SU-DHL-6 (cell line): Measurements from ENCODE around the gene OR51A2.

Experiments used
- H2AFZ ChIP-seq: fragments of 200-600 bp; sonication (generic); 2 replicates; pipeline ENCODE4 v1.6.1; 2014; ENCODE audit warnings: low read depth, mild to moderate bottlenecking, moderate library complexity, mixed read lengths, antibody characterized with exemption, low read length; ENCODE audit not compliant: severe bottlenecking
- H3F3A ChIP-seq: fragments of 200-600 bp; shearing (Covaris generic); 2 replicates; pipeline ENCODE4 v1.6.0; 2016; ENCODE audit warnings: antibody characterized with exemption, mild to moderate bottlenecking; ENCODE audit not compliant: insufficient read depth
- H3K27ac ChIP-seq: fragments of 200-600 bp; sonication (generic); 2 replicates; pipeline ENCODE4 v1.5.1; 2016; ENCODE audit warnings: low read depth, mild to moderate bottlenecking, low read length, moderate library complexity, mixed read lengths
- H3K27me3 ChIP-seq: fragments of 200-600 bp; sonication (generic), shearing (Covaris generic); 2 replicates; pipeline ENCODE4 v1.6.0; 2014; ENCODE audit warnings: mild to moderate bottlenecking, low read length
- H3K36me3 ChIP-seq: fragments of 200-600 bp; sonication (generic); 2 replicates; pipeline ENCODE4 v1.6.1; 2014; ENCODE audit warnings: mild to moderate bottlenecking, low read length, mixed read lengths
- H3K4me2 ChIP-seq: fragments of 300-600, 200-600 bp; shearing (Covaris generic), sonication (generic); 2 replicates; pipeline ENCODE4 v1.6.0; 2014; ENCODE audit warnings: low read length, low read depth, mild to moderate bottlenecking; ENCODE audit not compliant: poor library complexity, severe bottlenecking
- H3K4me3 ChIP-seq: fragments of 200-600 bp; sonication (generic); 2 replicates; pipeline ENCODE4 v1.5.1; 2014; ENCODE audit warnings: antibody characterized with exemption, low read length, mild to moderate bottlenecking, mixed read lengths; ENCODE audit not compliant: insufficient read depth, poor library complexity, severe bottlenecking
- H3K79me2 ChIP-seq: fragments of 200-600 bp; sonication (generic); 2 replicates; pipeline ENCODE4 v1.6.1; 2014; ENCODE audit warnings: mild to moderate bottlenecking, low read length, moderate library complexity; ENCODE audit not compliant: insufficient read depth
- H3K9ac ChIP-seq: fragments of 200-600 bp; sonication (generic); 2 replicates; pipeline ENCODE4 v1.7.0; 2014; ENCODE audit warnings: mild to moderate bottlenecking, low read length
- H3K9me2 ChIP-seq: fragments of 200-600 bp; sonication (generic); replicated peaks from 2 replicates; pipeline ENCODE4 v1.6.1; 2014; ENCODE audit warnings: low read length; ENCODE audit not compliant: insufficient read depth
- H3K9me3 ChIP-seq: fragments of 200-600 bp; sonication (generic); 2 replicates; pipeline ENCODE4 v1.6.1; 2014; ENCODE audit warnings: low read length, mixed read lengths; ENCODE audit not compliant: insufficient read depth
- H4K20me1 ChIP-seq: fragments of 200-600 bp; sonication (generic); 2 replicates; pipeline ENCODE4 v1.6.1; 2014; ENCODE audit warnings: low read depth, mild to moderate bottlenecking, antibody characterized with exemption, low read length, moderate library complexity, mixed read lengths
- CTCF ChIP-seq: fragments of 200-600 bp; sonication (generic); IDR thresholded peaks from one replicate; pipeline ENCODE4 v1.5.1; 2017; ENCODE audit warnings: antibody characterized with exemption, mild to moderate bottlenecking, low read length, moderate library complexity; ENCODE audit not compliant: insufficient read depth, poor library complexity, severe bottlenecking
- EZH2phosphoT487 ChIP-seq: fragments of 200-600 bp; sonication (generic), shearing (Covaris generic); conservative IDR thresholded peaks from 2 replicates; pipeline ENCODE4 v1.6.1; 2018; ENCODE audit warnings: mild to moderate bottlenecking, antibody characterized with exemption, low read length, moderate library complexity, mixed read lengths

OR51A2 gene

DNA sequence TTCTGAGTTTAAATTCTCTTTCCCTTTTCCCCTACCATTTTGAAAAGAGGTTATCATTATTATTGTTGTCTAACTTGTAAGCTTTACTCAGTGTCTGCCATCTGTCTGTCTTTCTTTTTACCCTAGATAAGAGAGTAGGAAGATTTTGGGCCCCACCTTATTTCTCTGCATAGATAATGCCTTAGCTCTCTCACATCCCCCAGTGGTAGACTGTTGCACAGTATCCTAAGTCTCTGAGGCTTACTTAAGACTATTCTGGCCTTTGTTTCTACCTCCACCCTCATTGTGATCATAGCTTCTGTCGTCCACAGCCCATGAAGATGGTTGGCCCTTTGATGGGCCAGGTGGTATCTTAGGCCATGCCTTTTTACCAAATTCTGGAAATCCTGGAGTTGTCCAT, 35.5 kb upstream of the OR51A2 start:
- Histone ChIP-seq H3K9ac (no peak overlapping the region), H3K4me3 (no peak overlapping the region), H3K36me3 (no peaks in the 10 kb centered on the region), H3F3A (no peaks in the 10 kb centered on the region), H3K79me2 (no peaks in the 10 kb centered on the region), H3K9me3 (no peaks in the 10 kb centered on the region), H2AFZ (no peak overlapping the region), H3K27me3 (no peaks in the 10 kb centered on the region), H3K9me2 (no peaks in the 10 kb centered on the region), H4K20me1 (no peaks in the 10 kb centered on the region; the same call in 1 of the 2 replicates), H3K4me2 (no peak overlapping the region), H3K27ac (no peak overlapping the region)
- no peak for TF ChIP-seq CTCF
- TF ChIP-seq EZH2phosphoT487 = no peak

DNA sequence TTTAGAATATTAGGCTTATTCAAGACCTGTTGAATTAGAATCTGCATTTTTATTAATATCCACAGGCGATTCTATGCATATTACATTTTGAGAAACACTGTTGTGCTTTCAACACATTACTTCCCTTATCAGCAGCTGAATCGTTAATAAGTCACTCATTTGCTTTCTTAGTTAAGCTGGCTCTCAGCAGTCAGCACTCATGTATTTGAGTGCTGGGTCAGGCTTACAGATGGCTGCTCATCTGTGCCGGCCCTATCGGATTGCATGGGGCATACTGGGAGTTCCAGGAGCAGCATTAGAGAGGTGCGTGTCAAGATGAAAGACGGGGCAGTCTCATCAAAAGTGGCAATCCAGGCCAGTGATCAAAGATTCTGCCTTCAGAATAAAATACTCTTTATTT, 28.3 kb upstream of the OR51A2 start:
- Histone ChIP-seq H4K20me1 (peaks cover 4% of the 10 kb centered on the region; the same call in 1 of the 2 replicates), H3K27ac (no peak overlapping the region), H3K9ac (no peak overlapping the region), H3K36me3 (no peaks in the 10 kb centered on the region), H3K27me3 (no peaks in the 10 kb centered on the region), H3K9me3 (no peaks in the 10 kb centered on the region), H3K4me3 (no peak overlapping the region), H2AFZ (no peak overlapping the region), H3F3A (no peaks in the 10 kb centered on the region), H3K4me2 (no peak overlapping the region), H3K9me2 (no peaks in the 10 kb centered on the region), H3K79me2 (no peaks in the 10 kb centered on the region)
- TF ChIP-seq CTCF = no peak
- TF ChIP-seq EZH2phosphoT487 = no peak

DNA sequence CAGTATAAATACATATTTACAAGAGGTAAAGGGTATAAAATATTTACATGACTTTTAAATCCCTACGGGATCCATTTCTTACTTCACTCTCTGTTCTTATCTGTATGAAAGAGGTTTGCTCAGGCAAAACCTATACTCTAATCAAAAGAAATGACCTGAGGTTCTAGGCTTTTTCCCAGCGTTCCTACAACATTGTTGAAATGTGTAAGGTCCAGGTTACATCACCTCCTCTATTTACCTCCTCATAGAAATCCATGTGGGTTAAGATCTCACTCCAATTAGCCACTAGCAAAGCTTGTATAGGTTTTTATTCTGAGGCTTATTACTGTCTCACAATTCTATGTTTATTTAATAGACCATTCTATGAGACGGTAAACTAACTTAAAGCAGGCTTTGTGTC, 27.2 kb upstream of the OR51A2 start:
- TF ChIP-seq CTCF (no peak), EZH2phosphoT487 (no peak)
- Histone ChIP-seq H3K36me3 (no peaks in the 10 kb centered on the region), H2AFZ (no peak overlapping the region), H3K79me2 (no peaks in the 10 kb centered on the region), H3K4me3 (no peak overlapping the region), H3F3A (no peaks in the 10 kb centered on the region), H4K20me1 (peaks cover 4% of the 10 kb centered on the region; the same call in 1 of the 2 replicates), H3K9ac (no peak overlapping the region), H3K27me3 (no peaks in the 10 kb centered on the region), H3K27ac (no peak overlapping the region), H3K4me2 (no peak overlapping the region), H3K9me3 (no peaks in the 10 kb centered on the region), H3K9me2 (no peaks in the 10 kb centered on the region)
